HepG2 (cell line): ENCODE measurements around the gene ATPAF2. TPM values are rescaled to one million over a fixed set of nuclear protein-coding genes. Genes with fewer than 3 reads are reported as not detected.

Source experiments
- EED ChIP-seq: sonication (generic); formaldehyde crosslinking; IDR thresholded peaks from 2 replicates; pipeline ENCODE4 v1.5.0; 2020; ENCODE audit warnings: mild to moderate bottlenecking, missing genetic modification reagents
- ELF1 ChIP-seq: sonication (generic); formaldehyde crosslinking; IDR thresholded peaks from 2 replicates; pipeline ENCODE4 v1.4.0; 2020; ENCODE audit warnings: missing genetic modification reagents
- GABPB1 ChIP-seq: IDR thresholded peaks from 2 replicates; pipeline ENCODE4 v1.6.1; 2016; ENCODE audit warnings: mild to moderate bottlenecking, missing genetic modification reagents, moderate library complexity, missing compliant biosample characterization
- GPN1 ChIP-seq: sonication (generic); formaldehyde crosslinking; IDR thresholded peaks from 2 replicates; pipeline ENCODE4 v1.5.1; 2020; ENCODE audit warnings: missing genetic modification reagents, borderline replicate concordance
- HIC2 ChIP-seq: sonication (generic); formaldehyde crosslinking; IDR thresholded peaks from 2 replicates; pipeline ENCODE4 v1.9.0; 2022; ENCODE audit warnings: low read depth, missing genetic modification reagents
- HNRNPL ChIP-seq: fragments of 200-400 bp; formaldehyde crosslinking; IDR thresholded peaks from 2 replicates; pipeline ENCODE4 v1.6.1; 2017; ENCODE audit warnings: mild to moderate bottlenecking, low read depth, low read length
- KLF12 ChIP-seq: sonication (generic); formaldehyde crosslinking; IDR thresholded peaks from 2 replicates; pipeline ENCODE4 v1.4.0; 2020; ENCODE audit warnings: missing genetic modification reagents, borderline replicate concordance
- PRMT3 ChIP-seq: sonication (generic); formaldehyde crosslinking; IDR thresholded peaks from 2 replicates; pipeline ENCODE4 v1.8.1; 2022; ENCODE audit warnings: low read depth, mild to moderate bottlenecking, moderate library complexity, missing genetic modification reagents, borderline replicate concordance
- SOX6 ChIP-seq, 2 experiments: fragments of 450-650 bp in 1 of 2; sonication (generic) in 1 of 2; formaldehyde crosslinking in 1 of 2; IDR thresholded peaks; 2 replicates each; pipeline versions ENCODE4 v1.4.0 to v1.6.1; 2017 to 2020; ENCODE audit warnings: antibody characterized with exemption in 1 of 2, mild to moderate bottlenecking in 1 of 2, missing genetic modification reagents in 1 of 2
- ZBTB2 ChIP-seq: sonication (generic); formaldehyde crosslinking; IDR thresholded peaks from 2 replicates; pipeline ENCODE4 v1.8.0; 2022; ENCODE audit warnings: low read depth, missing genetic modification reagents
- ZFP36 ChIP-seq: fragments of 150-350 bp; IDR thresholded peaks from 2 replicates; pipeline ENCODE4 v1.6.1; 2018; ENCODE audit warnings: borderline replicate concordance, low read length, low read depth; ENCODE audit not compliant: partially characterized antibody
- ZFP91 ChIP-seq: sonication (generic); formaldehyde crosslinking; IDR thresholded peaks from 2 replicates; pipeline ENCODE4 v1.9.0; 2022; ENCODE audit warnings: missing genetic modification reagents, mild to moderate bottlenecking, borderline replicate concordance
- ZNF569 ChIP-seq: sonication (generic); formaldehyde crosslinking; IDR thresholded peaks from 2 replicates; pipeline ENCODE4 v1.5.0; 2020; ENCODE audit warnings: mild to moderate bottlenecking, missing genetic modification reagents, moderate library complexity, borderline replicate concordance
- ZNF816 ChIP-seq: sonication (generic); formaldehyde crosslinking; IDR thresholded peaks from 2 replicates; pipeline ENCODE4 v1.8.0; 2022; ENCODE audit warnings: missing genetic modification reagents, mild to moderate bottlenecking, borderline replicate concordance
- polyA plus RNA-seq, 8 experiments: library from polyadenylated mRNA; depleted of rRNA in 3 of 8; stranded (reverse) in 7 of 8; unstranded in 1 of 8; fragments of >200 nt; fragmentation: Illumina TruSeq in 4 of 8; extraction: Trizol in 4 of 8; gene quantifications; 2 replicates each; pipeline versions ENCODE4 v1.2.1 to v1.2.3, GENCODE V29; 2011 to 2016; ENCODE audit warnings: low read depth in 4 of 8, missing spikeins in 1 of 8, mixed read lengths in 1 of 8; ENCODE audit not compliant: insufficient read depth in 1 of 8
- total RNA-seq, 5 experiments: library from RNA; depleted of rRNA; stranded (reverse); fragments of >200 nt; fragmentation: Illumina TruSeq; extraction: Trizol; gene quantifications; 2 replicates each; pipeline ENCODE4 v1.2.3, GENCODE V29; 2016; ENCODE audit warnings: low read depth in 1 of 5
- TF ChIP-seq, protein P1 (sequence below): sonication (generic); formaldehyde crosslinking; IDR thresholded peaks from 2 replicates; pipeline ENCODE4 v1.5.0; 2020; ENCODE audit warnings: missing genetic modification reagents, mild to moderate bottlenecking, borderline replicate concordance
- TF ChIP-seq, protein P2 (sequence below): sonication (generic); formaldehyde crosslinking; IDR thresholded peaks from 2 replicates; pipeline ENCODE4 v1.4.0; 2020; ENCODE audit warnings: missing genetic modification reagents

ATPAF2 gene
- total and polyA plus RNA-seq, 2 of the 13 experiments (the other 11 are each of a cell fraction or from before 2014, with no cell fraction given): 15.0 to 16.5 TPM

GRCh38 chr17:18033442-18034099 lies 5.4 kb downstream of the ATPAF2 start (continued):
- no peak for TF ChIP-seq HIC2 (CRISPR knock-in tag)
- no peak for TF ChIP-seq ZNF816 (CRISPR knock-in tag)
- TF ChIP-seq, protein P1, sequence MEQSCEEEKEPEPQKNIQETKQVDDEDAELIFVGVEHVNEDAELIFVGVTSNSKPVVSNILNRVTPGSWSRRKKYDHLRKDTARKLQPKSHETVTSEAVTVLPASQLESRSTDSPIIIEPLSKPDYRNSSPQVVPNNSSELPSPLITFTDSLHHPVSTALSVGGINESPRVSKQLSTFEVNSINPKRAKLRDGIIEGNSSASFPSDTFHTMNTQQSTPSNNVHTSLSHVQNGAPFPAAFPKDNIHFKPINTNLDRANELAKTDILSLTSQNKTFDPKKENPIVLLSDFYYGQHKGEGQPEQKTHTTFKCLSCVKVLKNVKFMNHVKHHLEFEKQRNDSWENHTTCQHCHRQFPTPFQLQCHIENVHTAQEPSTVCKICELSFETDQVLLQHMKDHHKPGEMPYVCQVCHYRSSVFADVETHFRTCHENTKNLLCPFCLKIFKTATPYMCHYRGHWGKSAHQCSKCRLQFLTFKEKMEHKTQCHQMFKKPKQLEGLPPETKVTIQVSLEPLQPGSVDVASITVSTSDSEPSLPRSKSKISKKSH: no peak
- TF ChIP-seq ZFP36: no peak
- TF ChIP-seq PRMT3 (CRISPR knock-in tag): no peak
- TF ChIP-seq EED (CRISPR knock-in tag): no peak
- no peak for TF ChIP-seq ZNF569 (CRISPR knock-in tag)
- TF ChIP-seq KLF12 (CRISPR knock-in tag): no peak
- peak; percentile 93 for TF ChIP-seq ELF1 (CRISPR knock-in tag)
- no peak for TF ChIP-seq ZFP91
- no peak for TF ChIP-seq GPN1 (CRISPR knock-in tag)
- peak; percentile 86 for TF ChIP-seq GABPB1 (CRISPR knock-in tag)
- TF ChIP-seq ZBTB2 (CRISPR knock-in tag): no peak
- TF ChIP-seq HNRNPL: no peak
- TF ChIP-seq, protein P2, sequence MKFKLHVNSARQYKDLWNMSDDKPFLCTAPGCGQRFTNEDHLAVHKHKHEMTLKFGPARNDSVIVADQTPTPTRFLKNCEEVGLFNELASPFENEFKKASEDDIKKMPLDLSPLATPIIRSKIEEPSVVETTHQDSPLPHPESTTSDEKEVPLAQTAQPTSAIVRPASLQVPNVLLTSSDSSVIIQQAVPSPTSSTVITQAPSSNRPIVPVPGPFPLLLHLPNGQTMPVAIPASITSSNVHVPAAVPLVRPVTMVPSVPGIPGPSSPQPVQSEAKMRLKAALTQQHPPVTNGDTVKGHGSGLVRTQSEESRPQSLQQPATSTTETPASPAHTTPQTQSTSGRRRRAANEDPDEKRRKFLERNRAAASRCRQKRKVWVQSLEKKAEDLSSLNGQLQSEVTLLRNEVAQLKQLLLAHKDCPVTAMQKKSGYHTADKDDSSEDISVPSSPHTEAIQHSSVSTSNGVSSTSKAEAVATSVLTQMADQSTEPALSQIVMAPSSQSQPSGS (CRISPR knock-in tag): no peak
- no peak for TF ChIP-seq SOX6 (IDR thresholded peaks at IDR 0.05)
- TF ChIP-seq SOX6 (CRISPR knock-in tag; IDR thresholded peaks at IDR 0.05): no peak
